Measurements from ENCODE around the gene CAMK2A. TPM values are rescaled to one million over a fixed set of nuclear protein-coding genes. Genes with fewer than 3 reads are reported as not detected.

CAMK2A gene
- total RNA-seq, 4 donors from 2014 or later = 32.0 to 78.1 (median 48.6) TPM

DNA sequence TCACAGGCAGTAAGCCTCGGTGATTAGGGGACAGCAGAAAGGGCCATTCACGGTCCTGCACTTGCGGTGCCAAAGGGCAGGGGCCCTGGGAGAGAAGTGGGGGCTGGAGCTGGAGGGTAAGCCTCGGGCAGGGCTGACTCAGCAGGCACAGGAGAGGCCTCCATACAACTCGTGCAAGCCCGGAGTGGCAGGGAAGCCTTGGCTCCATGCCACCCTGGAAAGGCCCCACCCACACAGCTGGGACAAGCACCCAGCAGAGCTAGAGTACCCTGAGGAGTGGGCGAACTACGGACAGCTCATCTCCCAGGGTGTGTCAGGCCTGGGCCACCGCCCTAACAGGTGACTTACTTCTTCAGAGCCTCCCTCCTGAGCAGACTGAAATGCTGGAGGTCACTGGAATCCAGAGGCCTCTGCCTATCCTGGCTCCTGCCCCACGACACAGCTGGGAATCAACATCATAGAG lies 5.6 kb upstream of the CAMK2A start:
- Histone ChIP-seq H3K27ac (no peak overlapping the region), H3K4me3 (no peak overlapping the region), H3K27me3 (no peaks in the 10 kb centered on the region), H3K9me3 (no peaks in the 10 kb centered on the region), H3K36me3 (no peaks in the 10 kb centered on the region), H3K4me1 (no peaks in the 10 kb centered on the region)
- intact Hi-C loops (cut with DNase I; ENCODE audit: low total_unique reads) = no loop called here
- ATAC-seq (peak; percentile 16 to 27), DNase-seq (no peak)
- in situ Hi-C loops (cut with MboI; ENCODE audit: low sequenced_read_pairs in 4 of 4) = no loop called here
- no peak for TF ChIP-seq POLR2A (IDR thresholded peaks at IDR 0.05)
- TF ChIP-seq, protein P1, sequence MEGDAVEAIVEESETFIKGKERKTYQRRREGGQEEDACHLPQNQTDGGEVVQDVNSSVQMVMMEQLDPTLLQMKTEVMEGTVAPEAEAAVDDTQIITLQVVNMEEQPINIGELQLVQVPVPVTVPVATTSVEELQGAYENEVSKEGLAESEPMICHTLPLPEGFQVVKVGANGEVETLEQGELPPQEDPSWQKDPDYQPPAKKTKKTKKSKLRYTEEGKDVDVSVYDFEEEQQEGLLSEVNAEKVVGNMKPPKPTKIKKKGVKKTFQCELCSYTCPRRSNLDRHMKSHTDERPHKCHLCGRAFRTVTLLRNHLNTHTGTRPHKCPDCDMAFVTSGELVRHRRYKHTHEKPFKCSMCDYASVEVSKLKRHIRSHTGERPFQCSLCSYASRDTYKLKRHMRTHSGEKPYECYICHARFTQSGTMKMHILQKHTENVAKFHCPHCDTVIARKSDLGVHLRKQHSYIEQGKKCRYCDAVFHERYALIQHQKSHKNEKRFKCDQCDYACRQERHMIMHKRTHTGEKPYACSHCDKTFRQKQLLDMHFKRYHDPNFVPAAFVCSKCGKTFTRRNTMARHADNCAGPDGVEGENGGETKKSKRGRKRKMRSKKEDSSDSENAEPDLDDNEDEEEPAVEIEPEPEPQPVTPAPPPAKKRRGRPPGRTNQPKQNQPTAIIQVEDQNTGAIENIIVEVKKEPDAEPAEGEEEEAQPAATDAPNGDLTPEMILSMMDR (IDR thresholded peaks at IDR 0.05 in 4 of 5, conservative IDR thresholded peaks at IDR 0.05 in 1 of 5) = no peak

DNA sequence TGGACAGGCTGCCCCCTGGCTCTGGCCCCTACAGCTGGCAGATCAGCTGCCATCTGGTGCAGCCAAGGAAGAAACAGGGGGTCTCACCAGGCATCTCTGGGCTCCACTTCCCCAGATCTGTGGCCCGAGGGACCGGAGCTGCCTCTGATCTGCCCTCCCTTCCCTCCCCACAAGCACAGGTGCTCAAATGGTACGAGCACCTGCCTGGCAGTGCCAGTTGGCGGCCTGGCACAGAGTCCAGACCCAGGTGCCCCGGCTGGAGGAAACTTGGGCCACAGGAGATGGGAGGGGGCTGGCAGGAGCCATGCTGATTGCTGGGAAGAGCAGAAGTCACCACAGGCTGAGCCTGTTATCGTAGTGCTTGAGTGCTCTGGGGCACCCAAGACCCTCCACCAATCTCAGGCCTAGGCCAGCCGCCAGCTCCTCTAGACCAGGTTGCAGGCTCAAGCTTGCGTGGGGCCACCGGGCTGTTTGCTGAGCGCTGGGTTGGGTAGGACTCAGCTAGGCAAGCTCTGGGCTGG lies 5.0 kb upstream of the CAMK2A start:
- ATAC-seq (no peak), DNase-seq (no peak)
- intact Hi-C loops (cut with DNase I; ENCODE audit: low total_unique reads) = no loop called here
- in situ Hi-C loops (cut with MboI; ENCODE audit: low sequenced_read_pairs in 4 of 4) = no loop called here
- H3K27ac ChIP-seq = no peak overlapping the region
- no peak overlapping the region for H3K4me3 ChIP-seq
- H3K4me1 ChIP-seq = no peaks in the 10 kb centered on the region
- H3K27me3 ChIP-seq = no peaks in the 10 kb centered on the region
- no peak for TF ChIP-seq POLR2A (IDR thresholded peaks at IDR 0.05)
- TF ChIP-seq, protein P1 (IDR thresholded peaks at IDR 0.05 in 4 of 5, conservative IDR thresholded peaks at IDR 0.05 in 1 of 5) = no peak
- no peaks in the 10 kb centered on the region for H3K9me3 ChIP-seq
- no peaks in the 10 kb centered on the region for H3K36me3 ChIP-seq

DNA sequence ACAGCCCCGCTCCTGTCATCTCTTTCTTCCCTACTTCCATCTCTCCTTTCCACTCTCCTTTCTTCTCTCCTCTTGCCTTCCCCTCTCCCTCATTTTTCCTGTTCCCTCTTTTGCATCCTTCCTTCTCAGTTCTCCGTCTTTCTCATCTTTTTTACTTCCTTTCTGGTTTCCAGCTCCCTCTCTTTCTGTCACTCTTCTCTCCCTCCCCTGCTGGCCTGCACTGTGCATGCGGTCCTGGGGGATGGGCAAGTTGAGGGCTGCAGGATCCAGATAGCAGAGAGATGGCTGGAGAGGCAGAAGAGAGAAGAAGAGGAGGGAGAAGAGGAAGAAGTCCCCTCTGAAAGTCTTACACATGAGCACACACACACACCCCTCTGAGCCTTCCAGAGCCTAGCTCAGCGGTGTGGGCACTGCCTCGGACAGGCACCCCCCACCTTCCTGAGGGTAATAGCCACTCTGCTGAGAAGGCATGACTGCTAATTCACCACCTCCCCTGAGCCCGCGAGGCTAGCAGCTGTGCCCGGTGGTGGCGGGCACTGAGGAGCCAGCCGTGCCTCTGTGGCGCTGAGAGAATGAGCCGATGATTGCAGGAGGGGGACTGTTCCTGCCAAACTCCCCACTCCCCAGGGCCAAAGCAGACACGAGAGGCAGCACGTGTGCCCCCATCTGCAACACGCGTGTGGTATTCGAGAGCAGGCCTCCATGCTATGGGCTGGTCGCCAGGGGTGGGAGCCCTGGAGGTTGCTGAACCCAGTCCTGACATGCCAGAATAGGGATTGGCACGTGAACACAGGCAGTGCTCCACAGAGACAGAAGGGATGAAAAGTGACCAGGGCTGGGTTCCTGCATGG lies 3.7 kb upstream of the CAMK2A start:
- Histone ChIP-seq H3K36me3 (no peaks in the 10 kb centered on the region), H3K27me3 (no peaks in the 10 kb centered on the region), H3K4me3 (no peak overlapping the region), H3K27ac (no peak overlapping the region), H3K4me1 (no peaks in the 10 kb centered on the region), H3K9me3 (no peaks in the 10 kb centered on the region)
- intact Hi-C loops (cut with DNase I; ENCODE audit: low total_unique reads) = no loop called here
- in situ Hi-C loops (cut with MboI; ENCODE audit: low sequenced_read_pairs in 4 of 4) = no loop called here
- no peak for ATAC-seq
- no peak for DNase-seq
- TF ChIP-seq, protein P1 (IDR thresholded peaks at IDR 0.05 in 4 of 5, conservative IDR thresholded peaks at IDR 0.05 in 1 of 5) = no peak
- no peak for TF ChIP-seq POLR2A (IDR thresholded peaks at IDR 0.05)

DNA sequence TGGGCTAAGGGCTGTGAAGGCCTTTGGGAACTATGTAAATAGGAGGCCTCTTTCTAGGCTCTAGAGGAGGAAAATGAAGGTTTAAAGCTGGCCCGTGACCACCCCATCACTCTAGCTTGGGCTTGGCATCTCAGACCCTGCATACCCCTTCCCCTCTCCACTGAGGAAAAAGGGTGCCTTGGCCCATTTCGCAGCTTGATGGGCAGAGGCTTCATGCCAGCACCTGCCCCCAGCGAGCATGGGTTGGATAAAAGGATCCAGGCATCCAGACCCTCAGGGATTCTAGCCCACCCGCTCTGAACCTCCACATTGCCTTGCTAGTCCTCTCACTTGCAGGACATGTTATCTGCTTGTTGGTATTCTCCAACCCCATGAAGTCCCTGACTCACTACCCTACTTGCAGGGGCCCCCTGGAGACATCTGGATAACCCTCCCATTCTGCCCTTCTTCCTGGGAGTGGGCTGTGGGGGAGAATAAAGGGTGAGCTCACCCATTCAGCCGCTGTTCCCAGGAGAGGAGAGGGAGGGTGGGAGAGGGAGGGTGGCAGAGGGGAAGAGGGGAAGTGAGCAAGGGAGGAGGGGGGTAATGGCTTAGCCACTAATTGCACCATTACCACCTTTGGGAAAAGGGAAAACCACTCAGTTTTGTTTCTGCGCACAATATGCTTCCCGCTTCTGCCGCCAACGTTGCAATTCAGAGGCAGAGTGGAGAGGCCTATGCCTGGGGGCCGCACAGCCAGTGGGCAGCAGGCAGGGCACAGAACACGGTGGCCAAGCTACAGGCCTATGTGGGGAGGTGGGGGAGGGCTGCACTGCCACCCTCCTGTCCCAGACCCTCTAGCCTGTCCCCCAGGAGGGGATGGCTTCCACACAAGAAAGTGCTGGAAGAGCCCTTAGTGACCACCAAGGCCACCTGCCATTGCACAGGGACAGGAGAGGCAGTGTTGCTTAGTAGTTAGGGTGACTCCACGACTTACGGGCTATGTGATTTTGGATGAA lies 2.1 kb upstream of the CAMK2A start:
- ATAC-seq = no peak
- intact Hi-C loops (cut with DNase I; ENCODE audit: low total_unique reads) = no loop called here
- TF ChIP-seq POLR2A (IDR thresholded peaks at IDR 0.05) = no peak

More for the DNA sequence above, 2.1 kb upstream of the CAMK2A start:
- no peak overlapping the region for H3K27ac ChIP-seq
- no peaks in the 10 kb centered on the region for H3K36me3 ChIP-seq
- H3K27me3 ChIP-seq = no peaks in the 10 kb centered on the region
- no peak overlapping the region for H3K4me3 ChIP-seq
- in situ Hi-C loops (cut with MboI; ENCODE audit: low sequenced_read_pairs in 4 of 4) = no loop called here
- H3K4me1 ChIP-seq = no peaks in the 10 kb centered on the region
- no peak for DNase-seq
- H3K9me3 ChIP-seq = no peaks in the 10 kb centered on the region

Measured in gastrocnemius medialis (tissue), 4 donors.